HG03558 (cell line): ENCODE data around the gene TFF3.

Source experiments
- ATAC-seq: cut with Tn5 transposase; IDR thresholded peaks from one replicate; pipeline ENCODE4 v1.9.1; 2021; ENCODE audit warnings: moderate number of reproducible peaks; ENCODE audit not compliant: unreplicated experiment; ENCODE audit errors: extremely low read depth

The TFF3 gene

GRCh38 chr21:42307106-42307505 lies 8.1 kb downstream of the TFF3 start:
- no peak for ATAC-seq

- ATAC-seq: no peak
Observed at GRCh38 chr21:42306366-42307035, 8.7 kb downstream of the TFF3 start.

GRCh38 chr21:42305707-42306147 lies 9.5 kb downstream of the TFF3 start:
- no peak for ATAC-seq

- no peak for ATAC-seq
Observed at GRCh38 chr21:42304556-42305454, 10.4 kb downstream of the TFF3 start.

- ATAC-seq: no peak
Observed at GRCh38 chr21:42303443-42303842, 11.8 kb downstream of the TFF3 start.

GRCh38 chr21:42302794-42303193 lies 12.4 kb downstream of the TFF3 start:
- no peak for ATAC-seq

- no peak for ATAC-seq
Observed at GRCh38 chr21:42302076-42302650, 13.0 kb downstream of the TFF3 start.

GRCh38 chr21:42301371-42302075 lies 13.7 kb downstream of the TFF3 start:
- ATAC-seq: no peak

GRCh38 chr21:42300956-42301355 lies 14.3 kb downstream of the TFF3 start:
- ATAC-seq: no peak

- ATAC-seq: no peak
Observed at GRCh38 chr21:42300045-42300583, 15.1 kb downstream of the TFF3 start.

- ATAC-seq: no peak
Observed at GRCh38 chr21:42299324-42300044, 15.7 kb downstream of the TFF3 start.

- ATAC-seq: no peak
Observed at GRCh38 chr21:42298657-42299056, 16.6 kb downstream of the TFF3 start.

- ATAC-seq: no peak
Observed at GRCh38 chr21:42298237-42298636, 17.0 kb downstream of the TFF3 start.

- ATAC-seq: no peak
Observed at GRCh38 chr21:42297377-42297776, 17.8 kb downstream of the TFF3 start.

GRCh38 chr21:42296501-42296900 lies 18.7 kb downstream of the TFF3 start:
- no peak for ATAC-seq

GRCh38 chr21:42295845-42296244 lies 19.4 kb downstream of the TFF3 start:
- ATAC-seq: no peak

GRCh38 chr21:42294273-42294880 lies 20.8 kb downstream of the TFF3 start:
- ATAC-seq: no peak

GRCh38 chr21:42293649-42294272 lies 21.4 kb downstream of the TFF3 start:
- no peak for ATAC-seq
